H1 (cell line): Measurements from ENCODE around the gene MSL3B.
A peak's percentile ranks its signal among the peaks of the same experiment; 100 is the strongest.

Experiments
- CTCF ChIA-PET: fragments of 300-600 bp; sonication (Branson Sonifier 250); formaldehyde crosslinking; loops from one replicate; lab custom pipeline; 2021; ENCODE audit not compliant: partially characterized antibody; lab: Charles Lee
- POLR2A ChIA-PET: fragments of 300-600 bp; sonication (Branson Sonifier 250); formaldehyde crosslinking; loops from one replicate; lab custom pipeline; 2021; ENCODE audit warnings: inconsistent platforms; ENCODE audit not compliant: partially characterized antibody; lab: Charles Lee
- DNase-seq, 2 experiments: peaks; one replicate each; pipeline versions ENCODE4 v3.0.0 to v3.0.0-alpha.2; 2010 to 2022; ENCODE audit warnings: low spot score in 2 of 2, low read depth in 1 of 2, mixed read lengths in 1 of 2
- FAIRE-seq: peaks from 2 replicates; lab custom pipeline; 2011; peaks lifted over from hg19 to GRCh38; lab: Jason Lieb, UNC
- H2AFZ ChIP-seq: 2 replicates; pipeline ENCODE4 v1.8.1; 2012; ENCODE audit warnings: low read length, inconsistent platforms
- H2AK5ac ChIP-seq: 2 replicates; pipeline ENCODE4 v1.6.1; 2013; ENCODE audit warnings: low read depth, low read length
- H2BK120ac ChIP-seq: replicated peaks from 2 replicates; pipeline ENCODE3; 2013; ENCODE audit warnings: low read depth, low read length, inconsistent platforms
- H2BK12ac ChIP-seq: 2 replicates; pipeline ENCODE4 v1.6.1; 2013; ENCODE audit warnings: low read depth, low read length
- H2BK15ac ChIP-seq: 2 replicates; pipeline ENCODE4 v1.6.1; 2013; ENCODE audit warnings: low read length
- H2BK20ac ChIP-seq: 2 replicates; pipeline ENCODE4 v1.6.1; 2013; ENCODE audit warnings: low read length
- H2BK5ac ChIP-seq: 2 replicates; pipeline ENCODE4 v1.6.1; 2013; ENCODE audit warnings: low read depth, low read length
- H3K14ac ChIP-seq: 2 replicates; pipeline ENCODE4 v1.6.1; 2013; ENCODE audit warnings: inconsistent platforms; ENCODE audit not compliant: insufficient read length
- H3K18ac ChIP-seq: 2 replicates; pipeline ENCODE4 v1.6.1; 2013; ENCODE audit warnings: low read length; ENCODE audit errors: extremely low read depth
- H3K23ac ChIP-seq: 2 replicates; pipeline ENCODE4 v1.6.1; 2013; ENCODE audit warnings: inconsistent platforms; ENCODE audit not compliant: insufficient read length
- H3K23me2 ChIP-seq: 2 replicates; pipeline ENCODE4 v1.6.1; 2013; ENCODE audit warnings: low read depth, low read length
- H3K27ac ChIP-seq: 2 replicates; pipeline ENCODE4 v1.6.1; 2011; ENCODE audit warnings: low read depth, low read length, inconsistent platforms
- H3K27me3 ChIP-seq, 4 experiments: replicated peaks in 1 of 4; 1 replicate in 1 of 4; 2 replicates in 3 of 4; pipeline versions ENCODE4 v1.6.1 to v1.8.1; 2011 to 2013; ENCODE audit warnings: low read length in 3 of 4, mild to moderate bottlenecking in 3 of 4, inconsistent platforms in 2 of 4, mixed read lengths in 2 of 4, moderate library complexity in 1 of 4; ENCODE audit not compliant: control insufficient read depth in 3 of 4, insufficient read depth in 3 of 4; ENCODE audit errors: extremely low read depth in 1 of 4
- H3K36me3 ChIP-seq, 4 experiments: 2 replicates each; pipeline versions ENCODE4 v1.6.1 to v1.8.1; 2011 to 2013; ENCODE audit warnings: mild to moderate bottlenecking in 4 of 4, low read length in 3 of 4, moderate library complexity in 2 of 4, control low read depth in 1 of 4, inconsistent platforms in 1 of 4; ENCODE audit not compliant: insufficient read depth in 4 of 4, control insufficient read depth in 2 of 4
- H3K4ac ChIP-seq: replicated peaks from 2 replicates; pipeline ENCODE3; 2013; ENCODE audit warnings: low read length, low read depth, mixed read lengths, inconsistent platforms; ENCODE audit not compliant: insufficient read length
- H3K4me1 ChIP-seq, 4 experiments: replicated peaks in 1 of 4; 1 replicate in 1 of 4; 2 replicates in 3 of 4; pipeline versions ENCODE4 v1.6.1 to v1.8.1; 2011 to 2013; ENCODE audit warnings: low read length in 3 of 4, inconsistent platforms in 2 of 4, mixed read lengths in 1 of 4; ENCODE audit not compliant: insufficient read depth in 4 of 4, control insufficient read depth in 3 of 4
- H3K4me2 ChIP-seq, 2 experiments: 2 replicates each; pipeline versions ENCODE4 v1.6.1 to v1.8.1; 2011 to 2013; ENCODE audit warnings: low read depth in 2 of 2, low read length in 2 of 2, control low read depth in 1 of 2, inconsistent platforms in 1 of 2, mild to moderate bottlenecking in 1 of 2; ENCODE audit not compliant: insufficient read depth in 1 of 2
- H3K4me3 ChIP-seq, 4 experiments: fragments of 200-600, 300-600 bp in 1 of 4; sonication (generic), shearing (Covaris generic), sonication (Bioruptor Twin) in 1 of 4; 2 replicates each; pipeline versions ENCODE4 v1.5.1 to v1.8.1; 2011 to 2016; ENCODE audit warnings: low read length in 4 of 4, low read depth in 3 of 4, control low read depth in 2 of 4, inconsistent platforms in 2 of 4, mild to moderate bottlenecking in 2 of 4, mixed read lengths in 1 of 4, moderate library complexity in 1 of 4; ENCODE audit not compliant: insufficient read depth in 2 of 4; ENCODE audit errors: extremely low read depth in 1 of 4
- H3K56ac ChIP-seq: replicated peaks from 2 replicates; pipeline ENCODE3; 2013; ENCODE audit warnings: low read depth, mild to moderate bottlenecking, mixed read lengths, low read length, inconsistent platforms; ENCODE audit not compliant: insufficient read length
- H3K79me1 ChIP-seq: 2 replicates; pipeline ENCODE4 v1.6.1; 2013; ENCODE audit warnings: low read depth, low read length, control low read depth
- H3K79me2 ChIP-seq, 2 experiments: 2 replicates each; pipeline versions ENCODE4 v1.6.1 to v1.8.1; 2012 to 2013; ENCODE audit warnings: low read length in 2 of 2, mild to moderate bottlenecking in 2 of 2, inconsistent platforms in 1 of 2; ENCODE audit not compliant: insufficient read depth in 2 of 2, control insufficient read depth in 1 of 2
- H3K9ac ChIP-seq, 4 experiments: replicated peaks in 1 of 4; 1 replicate in 1 of 4; 2 replicates in 3 of 4; pipeline versions ENCODE4 v1.6.1 to v1.8.1; 2011 to 2013; ENCODE audit warnings: low read depth in 3 of 4, low read length in 3 of 4, control low read depth in 2 of 4, mild to moderate bottlenecking in 2 of 4, moderate library complexity in 2 of 4, inconsistent platforms in 1 of 4; ENCODE audit errors: extremely low read depth in 1 of 4
- H3K9me3 ChIP-seq, 2 experiments: 2 replicates each; pipeline versions ENCODE4 v1.6.1 to v1.8.1; 2012 to 2013; ENCODE audit warnings: mild to moderate bottlenecking in 2 of 2, moderate library complexity in 2 of 2, control low read depth in 1 of 2, inconsistent platforms in 1 of 2, low read depth in 1 of 2, low read length in 1 of 2, mixed read lengths in 1 of 2; ENCODE audit not compliant: insufficient read depth in 2 of 2
- H4K20me1 ChIP-seq, 2 experiments: replicated peaks in 1 of 2; 2 replicates each; pipeline versions ENCODE3 to v1.8.1; 2011 to 2013; ENCODE audit warnings: inconsistent platforms in 2 of 2, low read length in 2 of 2, mild to moderate bottlenecking in 1 of 2; ENCODE audit not compliant: insufficient read depth in 2 of 2, control insufficient read depth in 1 of 2
- H4K5ac ChIP-seq: 2 replicates; pipeline ENCODE4 v1.6.1; 2013; ENCODE audit warnings: low read length, low read depth, mixed read lengths, inconsistent platforms; ENCODE audit not compliant: insufficient read length
- H4K8ac ChIP-seq: 2 replicates; pipeline ENCODE4 v1.8.0; 2013; ENCODE audit warnings: mild to moderate bottlenecking, moderate library complexity, low read length, inconsistent platforms; ENCODE audit not compliant: insufficient read depth; ENCODE audit errors: extremely low read depth
- H4K91ac ChIP-seq: replicated peaks from 2 replicates; pipeline ENCODE3; 2013; ENCODE audit warnings: low read length, mixed read lengths, inconsistent platforms; ENCODE audit not compliant: insufficient read length
- BACH1 ChIP-seq: IDR thresholded peaks from 2 replicates; pipeline ENCODE4 v1.6.1; 2012; ENCODE audit warnings: low read length, improper control_type of control experiment
- CBX5 ChIP-seq: fragments of 300-800, 300-1000 bp; sonication (generic); IDR thresholded peaks from 2 replicates; pipeline ENCODE4 v1.7.1; 2016; ENCODE audit warnings: antibody characterized with exemption, low read length, low read depth
- CEBPB ChIP-seq: IDR thresholded peaks from 2 replicates; pipeline ENCODE4 v1.6.1; 2012; ENCODE audit warnings: low read depth, low read length
- CHD1 ChIP-seq: IDR thresholded peaks from 2 replicates; pipeline ENCODE4 v1.6.1; 2012; ENCODE audit warnings: low read depth, low read length, improper control_type of control experiment
- EZH2 ChIP-seq: fragments of 200-600 bp; sonication (generic); IDR thresholded peaks from 2 replicates; pipeline ENCODE4 v1.7.1; 2012; ENCODE audit warnings: low read depth, mild to moderate bottlenecking, moderate library complexity, low read length, inconsistent platforms; ENCODE audit not compliant: severe bottlenecking
- FOSL1 ChIP-seq: IDR thresholded peaks from 2 replicates; pipeline ENCODE4 v1.6.1; 2011; ENCODE audit warnings: mild to moderate bottlenecking, low read depth, low read length, moderate library complexity; ENCODE audit not compliant: insufficient read depth
- MAX ChIP-seq: IDR thresholded peaks from 2 replicates; pipeline ENCODE4 v1.6.1; 2012; ENCODE audit warnings: inconsistent platforms
- NRF1 ChIP-seq: IDR thresholded peaks from 2 replicates; pipeline ENCODE4 v1.6.1; 2011; ENCODE audit warnings: mild to moderate bottlenecking, low read depth, low read length, improper control_type of control experiment
- POLR2A ChIP-seq, 2 experiments: IDR thresholded peaks; 1 replicate in 1 of 2; 2 replicates in 1 of 2; pipeline ENCODE4 v1.6.1; 2011; ENCODE audit warnings: low read depth in 2 of 2, low read length in 2 of 2, mild to moderate bottlenecking in 2 of 2; ENCODE audit errors: control extremely low read depth in 1 of 2
- RNF2 ChIP-seq: fragments of 200-900, 300-1000 bp; sonication (generic); IDR thresholded peaks from 2 replicates; pipeline ENCODE4 v1.7.1; 2016; ENCODE audit warnings: borderline replicate concordance, low read depth, mild to moderate bottlenecking, antibody characterized with exemption, low read length; ENCODE audit not compliant: poor library complexity, severe bottlenecking; ENCODE audit errors: missing control alignments
- SAP30 ChIP-seq: fragments of 300-600 bp; sonication (generic); IDR thresholded peaks from 2 replicates; pipeline ENCODE4 v1.7.1; 2012; ENCODE audit warnings: low read length, moderate library complexity, mild to moderate bottlenecking, inconsistent platforms; ENCODE audit not compliant: insufficient read depth, insufficient replicate concordance
- SIRT6 ChIP-seq: IDR thresholded peaks from one replicate; pipeline ENCODE4 v1.7.1; 2012; ENCODE audit warnings: low read length, inconsistent platforms
- SP1 ChIP-seq: IDR thresholded peaks from 2 replicates; pipeline ENCODE4 v1.6.1; 2011; ENCODE audit warnings: low read depth, low read length
- SP2 ChIP-seq: IDR thresholded peaks from 2 replicates; pipeline ENCODE4 v1.6.1; 2012; ENCODE audit warnings: mild to moderate bottlenecking, low read length, inconsistent platforms
- TBP ChIP-seq: IDR thresholded peaks from 2 replicates; pipeline ENCODE4 v1.6.1; 2011; ENCODE audit warnings: low read depth, low read length, improper control_type of control experiment
- WGBS, 2 experiments: shearing (Covaris generic) in 1 of 2; methylation state at CpG; one replicate each; pipeline versions ENCODE4 v1.1.6 to v1.1.7; 2013 to 2015; ENCODE audit warnings: low lambda C conversion rate in 2 of 2, mixed read lengths in 2 of 2, inconsistent platforms in 1 of 2, low coverage in 1 of 2, missing lambda C conversion rate in 1 of 2; ENCODE audit not compliant: insufficient replicate concordance in 2 of 2, insufficient coverage in 1 of 2, insufficient read length in 1 of 2; ENCODE audit errors: extremely low coverage in 1 of 2, missing lambda C conversion rate in 1 of 2; 5-methylcytosine and 5-hydroxymethylcytosine counted together

The MSL3B gene

GRCh38 chr2:233820774-233821105, 47.4 kb downstream of the MSL3B start:
- H3K23ac ChIP-seq, result no peak overlapping the region
- no peaks in the 10 kb centered on the region for H3K4me1 ChIP-seq
- H2BK12ac ChIP-seq, result no peak overlapping the region
- H2AK5ac ChIP-seq, result no peak overlapping the region
- H3K18ac ChIP-seq, result no peak overlapping the region
- no peak overlapping the region for H4K91ac ChIP-seq
- no peak overlapping the region for H2BK20ac ChIP-seq
- no peak overlapping the region for H3K4me2 ChIP-seq
- H3K23me2 ChIP-seq, result no peaks in the 10 kb centered on the region
- no peak overlapping the region for H3K27ac ChIP-seq
- no peak overlapping the region for H3K56ac ChIP-seq
- FAIRE-seq (no peak), DNase-seq (no peak)
- no peaks in the 10 kb centered on the region for H3K27me3 ChIP-seq
- H3K79me2 ChIP-seq, result no peaks in the 10 kb centered on the region
- ChIA-PET CTCF (interaction anchor here (0.7 to 1.2 kb wide), 5 partner anchors 12 to 518 kb away, joined by 3 to 4 read pairs (median 3); no protein-coding TSS in a partner anchor), POLR2A (no interaction called here)
- no peak overlapping the region for H2BK15ac ChIP-seq
- H3K79me1 ChIP-seq, result no peaks in the 10 kb centered on the region
- H2BK5ac ChIP-seq, result no peak overlapping the region
- no peak overlapping the region for H3K9ac ChIP-seq
- H4K20me1 ChIP-seq, result no peaks in the 10 kb centered on the region
- WGBS, 2 experiments, result 94% methylated on average over 6 of the region's 6 CpGs; no CpG with 5 or more reads in 1 of the 2 experiments
- H4K8ac ChIP-seq, result peak overlapping the region; percentile 51; the same call in 1 of the 2 replicates
- H3K14ac ChIP-seq, result no peak overlapping the region
- H3K36me3 ChIP-seq, result no peaks in the 10 kb centered on the region
- no peak overlapping the region for H3K4ac ChIP-seq
- H2BK120ac ChIP-seq, result no peak overlapping the region
- no peak overlapping the region for H2AFZ ChIP-seq
- H3K4me3 ChIP-seq, result no peak overlapping the region
- TF ChIP-seq SAP30 (no peak), MAX (no peak), CEBPB (no peak), FOSL1 (no peak), BACH1 (no peak), SP1 (no peak), TBP (no peak), CHD1 (no peak), SIRT6 (no peak), POLR2A (IDR thresholded peaks at IDR 0.05; ENCODE audit: control extremely low read depth in 1 of 2, low read depth in 2 of 2, low read length in 2 of 2) (no peak), SP2 (no peak), CBX5 (no peak), NRF1 (no peak), RNF2 (no peak), EZH2 (no peak)
- H3K9me3 ChIP-seq, result no peaks in the 10 kb centered on the region
- H4K5ac ChIP-seq, result no peak overlapping the region
